ENCODE data around the gene MPP1. TPM values are rescaled to one million over a fixed set of nuclear protein-coding genes. Genes with fewer than 3 reads are reported as not detected.

Gene MPP1
- total RNA-seq, 1 experiment from 2014 or later = 38.7 TPM

- in situ Hi-C loops (cut with HindIII; ENCODE audit: low pct_unique_long_range_greater_than_20kb, low sequenced_read_pairs) = no loop called here
- no peak for DNase-seq (ENCODE audit: low read depth)
These were observed 19.6 kb downstream of the MPP1 start for GRCh38 chrX:154785716-154786115.

- in situ Hi-C loops (cut with HindIII; ENCODE audit: low pct_unique_long_range_greater_than_20kb, low sequenced_read_pairs) = no loop called here
- no peak for DNase-seq (ENCODE audit: low read depth)
These were observed 20.9 kb downstream of the MPP1 start for GRCh38 chrX:154784149-154784995.

- in situ Hi-C loops (cut with HindIII; ENCODE audit: low pct_unique_long_range_greater_than_20kb, low sequenced_read_pairs) = no loop called here
These were observed 24.3 kb downstream of the MPP1 start for GRCh38 chrX:154780968-154781367.

GRCh38 chrX:154779261-154779660, 26.0 kb downstream of the MPP1 start:
- no peak for DNase-seq (ENCODE audit: low read depth)
- in situ Hi-C loops (cut with HindIII; ENCODE audit: low pct_unique_long_range_greater_than_20kb, low sequenced_read_pairs) = no loop called here

More at GRCh38 chrX:154780968-154781367, 24.3 kb downstream of the MPP1 start:
- no peak for DNase-seq (ENCODE audit: low read depth)

GRCh38 chrX:154776753-154777152, 28.5 kb downstream of the MPP1 start:
- DNase-seq (ENCODE audit: low read depth) = no peak
- in situ Hi-C loops (cut with HindIII; ENCODE audit: low pct_unique_long_range_greater_than_20kb, low sequenced_read_pairs) = no loop called here

GRCh38 chrX:154775419-154776349, 29.6 kb downstream of the MPP1 start:
- in situ Hi-C loops (cut with HindIII; ENCODE audit: low pct_unique_long_range_greater_than_20kb, low sequenced_read_pairs) = no loop called here
- DNase-seq (ENCODE audit: low read depth) = peak; percentile 63

GRCh38 chrX:154774622-154775021, 30.7 kb downstream of the MPP1 start:
- DNase-seq (ENCODE audit: low read depth) = no peak
- in situ Hi-C loops (cut with HindIII; ENCODE audit: low pct_unique_long_range_greater_than_20kb, low sequenced_read_pairs) = no loop called here

- DNase-seq (ENCODE audit: low read depth) = peak; percentile 91
These were observed 42.6 kb downstream of the MPP1 start, which contains the start of gene DKC1 for GRCh38 chrX:154762537-154763296. TSS of gene DKC1 (plus strand) at chrX:154762864. CDS start at chrX:154762966, 102 bp downstream.

GRCh38 chrX:154761977-154762536, 43.2 kb downstream of the MPP1 start:
- in situ Hi-C loops (cut with HindIII; ENCODE audit: low pct_unique_long_range_greater_than_20kb, low sequenced_read_pairs) = no loop called here
- DNase-seq (ENCODE audit: low read depth) = no peak

More at GRCh38 chrX:154762537-154763296, 42.6 kb downstream of the MPP1 start, which contains the start of gene DKC1:
- in situ Hi-C loops (cut with HindIII; ENCODE audit: low pct_unique_long_range_greater_than_20kb, low sequenced_read_pairs) = no loop called here

- in situ Hi-C loops (cut with HindIII; ENCODE audit: low pct_unique_long_range_greater_than_20kb, low sequenced_read_pairs) = no loop called here
- DNase-seq (ENCODE audit: low read depth) = no peak
These were observed 46.6 kb downstream of the MPP1 start for GRCh38 chrX:154758696-154759095.

- in situ Hi-C loops (cut with HindIII; ENCODE audit: low pct_unique_long_range_greater_than_20kb, low sequenced_read_pairs) = no loop called here
- no peak for DNase-seq (ENCODE audit: low read depth)
These were observed 53.5 kb downstream of the MPP1 start for GRCh38 chrX:154751669-154752271.

- DNase-seq (ENCODE audit: low read depth) = no peak
- in situ Hi-C loops (cut with HindIII; ENCODE audit: low pct_unique_long_range_greater_than_20kb, low sequenced_read_pairs) = no loop called here
These were observed 54.0 kb downstream of the MPP1 start for GRCh38 chrX:154751203-154751668.

- no peak for DNase-seq (ENCODE audit: low read depth)
- in situ Hi-C loops (cut with HindIII; ENCODE audit: low pct_unique_long_range_greater_than_20kb, low sequenced_read_pairs) = no loop called here
These were observed 54.7 kb downstream of the MPP1 start, which contains the start of gene GAB3 for GRCh38 chrX:154750301-154751202. TSS of gene GAB3 (minus strand) at chrX:154751077. CDS start at chrX:154751025, 52 bp downstream.

GRCh38 chrX:154749856-154750255, 55.4 kb downstream of the MPP1 start:
- no peak for DNase-seq (ENCODE audit: low read depth)
- in situ Hi-C loops (cut with HindIII; ENCODE audit: low pct_unique_long_range_greater_than_20kb, low sequenced_read_pairs) = no loop called here

GRCh38 chrX:154748712-154749339, 56.5 kb downstream of the MPP1 start:
- in situ Hi-C loops (cut with HindIII; ENCODE audit: low pct_unique_long_range_greater_than_20kb, low sequenced_read_pairs) = no loop called here
- peak; percentile 52 for DNase-seq (ENCODE audit: low read depth)

- in situ Hi-C loops (cut with HindIII; ENCODE audit: low pct_unique_long_range_greater_than_20kb, low sequenced_read_pairs) = no loop called here
- DNase-seq (ENCODE audit: low read depth) = no peak
These were observed 62.7 kb downstream of the MPP1 start for GRCh38 chrX:154742613-154743012.

All from Caki2 (cell line).